GM21390 (cell line): ENCODE results near the gene MBOAT1.

Experiments
- ATAC-seq: cut with Tn5 transposase; IDR thresholded peaks from one replicate; pipeline ENCODE4 v1.9.1; 2021; ENCODE audit not compliant: unreplicated experiment

Gene MBOAT1

GRCh38 chr6:20235041-20235440, 22.8 kb upstream of the MBOAT1 start:
- ATAC-seq, result no peak

- no peak for ATAC-seq
Measured at GRCh38 chr6:20234136-20234535, 21.9 kb upstream of the MBOAT1 start.

- ATAC-seq, result no peak
Measured at GRCh38 chr6:20233007-20233730, 20.9 kb upstream of the MBOAT1 start.

- ATAC-seq, result no peak
Measured at GRCh38 chr6:20232188-20232587, 19.9 kb upstream of the MBOAT1 start.

- ATAC-seq, result no peak
Measured at GRCh38 chr6:20230401-20231119, 18.3 kb upstream of the MBOAT1 start.

GRCh38 chr6:20229881-20230280, 17.6 kb upstream of the MBOAT1 start:
- ATAC-seq, result no peak

- no peak for ATAC-seq
Measured at GRCh38 chr6:20227350-20227749, 15.1 kb upstream of the MBOAT1 start.

GRCh38 chr6:20223141-20223540, 10.9 kb upstream of the MBOAT1 start:
- no peak for ATAC-seq

GRCh38 chr6:20221421-20221820, 9.2 kb upstream of the MBOAT1 start:
- no peak for ATAC-seq

- no peak for ATAC-seq
Measured at GRCh38 chr6:20220359-20220758, 8.1 kb upstream of the MBOAT1 start.

GRCh38 chr6:20217891-20218290, 5.6 kb upstream of the MBOAT1 start:
- ATAC-seq, result no peak

- no peak for ATAC-seq
Measured at GRCh38 chr6:20217324-20217855, 5.1 kb upstream of the MBOAT1 start.

- ATAC-seq, result no peak
Measured at GRCh38 chr6:20215310-20215709, 3.0 kb upstream of the MBOAT1 start.

GRCh38 chr6:20213271-20213798, 1.1 kb upstream of the MBOAT1 start:
- no peak for ATAC-seq

- peak; percentile 19 for ATAC-seq
Measured at GRCh38 chr6:20211941-20212391, 303 bp downstream of the MBOAT1 start.

GRCh38 chr6:20211037-20211940, 980 bp downstream of the MBOAT1 start:
- ATAC-seq, result peak; percentile 20

GRCh38 chr6:20210158-20210557, 2.1 kb downstream of the MBOAT1 start:
- no peak for ATAC-seq

GRCh38 chr6:20208687-20209378, 3.4 kb downstream of the MBOAT1 start:
- ATAC-seq, result no peak

GRCh38 chr6:20207088-20207418, 5.2 kb downstream of the MBOAT1 start:
- ATAC-seq, result no peak

- ATAC-seq, result no peak
Measured at GRCh38 chr6:20205722-20206161, 6.5 kb downstream of the MBOAT1 start.
